Amniotic epithelial cell (primary cell): Measurements from ENCODE around the gene CDA.
A peak's percentile ranks its signal among the peaks of the same experiment; 100 is the strongest.

Experiments
- DNase-seq: peaks from one replicate; pipeline ENCODE4 v3.0.0-alpha.2; 2010; ENCODE audit warnings: low read depth

CDA gene

GRCh38 chr1:20615946-20616846 lies 27.3 kb downstream of the CDA start:
- DNase-seq = no peak

DNA sequence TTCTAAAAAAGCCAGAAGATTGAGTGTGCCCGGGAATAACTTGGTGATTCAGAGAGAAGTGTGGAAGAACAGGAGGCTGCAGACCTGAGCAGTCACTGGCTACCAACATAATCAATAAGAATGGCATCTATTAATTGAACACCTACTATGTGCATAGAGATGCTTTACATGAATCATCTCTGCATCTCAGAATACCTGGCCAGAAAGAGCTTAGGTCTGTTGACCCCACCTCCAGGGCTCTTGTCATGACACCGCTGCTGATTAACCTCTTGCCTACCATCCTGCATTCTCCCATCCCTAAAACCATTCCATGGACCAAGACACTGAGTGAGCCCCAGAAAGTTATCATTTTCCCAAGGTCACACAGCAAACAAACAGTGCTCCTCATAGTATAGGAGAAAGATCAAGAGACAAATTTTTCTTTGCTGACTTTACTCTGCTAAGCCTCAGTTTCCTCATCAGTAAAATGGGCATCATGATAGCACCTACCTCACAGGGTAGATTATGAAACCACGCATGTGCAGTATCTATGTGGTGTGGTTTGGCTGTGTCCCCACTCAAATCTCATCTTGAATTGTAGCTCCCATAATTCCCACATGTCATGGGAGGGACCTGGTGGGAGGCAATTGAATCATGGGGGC lies 28.1 kb downstream of the CDA start:
- DNase-seq = peak; percentile 40

DNA sequence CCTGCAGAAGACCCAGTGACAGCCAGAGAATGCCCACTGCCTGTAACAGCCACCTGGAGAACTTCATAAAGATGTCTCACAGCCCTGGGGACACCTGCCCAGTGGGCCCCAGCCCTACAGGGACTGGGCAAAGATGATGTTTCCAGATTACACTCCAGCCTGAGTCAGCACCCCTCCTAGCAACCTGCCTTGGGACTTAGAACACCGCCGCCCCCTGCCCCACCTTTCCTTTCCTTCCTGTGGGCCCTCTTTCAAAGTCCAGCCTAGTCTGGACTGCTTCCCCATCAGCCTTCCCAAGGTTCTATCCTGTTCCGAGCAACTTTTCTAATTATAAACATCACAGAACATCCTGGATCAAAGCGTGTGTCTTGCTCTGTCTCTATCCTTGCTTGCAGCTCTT lies 29.7 kb downstream of the CDA start:
- no peak for DNase-seq

DNA sequence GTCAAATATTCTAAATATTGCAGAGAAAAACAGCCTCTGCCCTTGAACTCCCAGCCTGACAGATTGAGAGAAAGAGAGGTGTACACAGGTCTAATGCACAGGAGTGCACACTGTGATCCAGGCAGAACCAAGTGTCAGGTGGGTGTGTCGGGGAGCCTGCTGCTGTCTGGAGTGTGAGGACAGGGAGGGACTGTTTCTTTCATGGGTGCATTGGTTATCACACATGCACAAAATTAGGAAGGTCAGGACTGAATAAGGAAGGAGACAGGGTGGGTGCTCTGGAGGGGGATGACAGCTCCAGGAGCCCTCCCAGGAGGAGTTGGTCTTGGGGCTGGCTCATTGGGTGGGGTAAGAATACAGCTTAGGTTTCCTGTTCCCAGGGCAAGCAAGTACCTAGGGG lies 31.1 kb downstream of the CDA start:
- DNase-seq = no peak

DNA sequence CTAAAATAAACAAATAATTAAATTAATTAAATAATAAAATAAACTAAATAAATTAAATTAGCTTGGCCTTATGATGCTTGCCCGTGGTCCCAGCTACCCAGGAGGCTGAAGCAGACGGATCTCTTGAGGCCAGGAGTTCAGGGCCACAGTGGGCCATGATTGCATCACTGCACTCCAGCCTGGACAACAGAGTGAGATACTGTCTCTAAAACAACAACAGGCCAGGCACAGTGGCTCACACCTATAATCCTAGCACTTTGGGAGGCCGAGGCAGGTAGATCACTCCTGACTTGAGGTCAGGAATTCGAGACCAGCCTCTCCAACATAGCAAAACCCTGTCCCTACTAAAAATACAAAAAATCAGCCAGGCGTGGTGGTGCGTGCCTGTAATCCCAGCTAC lies 32.1 kb downstream of the CDA start:
- no peak for DNase-seq

- DNase-seq = no peak
These were observed 35.8 kb downstream of the CDA start for GRCh38 chr1:20624709-20625108.

GRCh38 chr1:20625176-20626097 lies 36.5 kb downstream of the CDA start:
- no peak for DNase-seq

DNA sequence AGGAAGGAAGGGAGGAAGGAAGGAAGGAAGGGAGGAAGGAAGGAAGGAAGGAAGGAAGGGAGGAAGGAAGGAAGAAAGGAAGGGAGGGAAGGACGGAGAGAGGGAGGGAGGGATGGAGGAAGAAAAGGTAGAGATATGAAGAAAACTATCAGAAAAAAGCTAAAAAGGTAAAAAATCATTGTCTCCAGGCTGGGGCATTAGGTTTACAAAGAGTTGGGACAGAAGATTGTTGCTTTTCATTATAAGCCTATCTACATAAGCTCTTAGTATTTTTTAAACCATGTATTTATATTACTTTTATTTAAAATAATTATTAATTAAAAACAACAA lies 37.2 kb downstream of the CDA start:
- no peak for DNase-seq

GRCh38 chr1:20626524-20626923 lies 37.6 kb downstream of the CDA start:
- no peak for DNase-seq

DNA sequence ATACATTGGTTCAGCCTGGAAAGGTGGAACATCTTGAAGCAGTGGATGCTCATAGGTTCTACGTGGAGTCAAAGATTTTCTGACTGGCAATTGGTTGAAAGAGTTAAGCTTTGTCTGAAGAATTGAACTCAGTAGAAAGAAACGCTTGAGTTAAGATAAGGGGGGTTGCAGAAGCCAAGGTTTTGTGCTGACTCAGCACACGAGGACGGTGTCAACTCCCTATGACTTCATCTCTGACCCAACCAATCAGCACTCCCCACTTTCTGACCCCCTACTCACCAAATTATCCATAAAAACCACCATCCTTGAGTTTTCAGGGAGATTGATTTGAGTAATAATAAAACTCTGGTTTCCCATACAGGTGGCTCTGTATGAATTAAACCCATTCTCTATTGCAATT lies 41.8 kb downstream of the CDA start:
- DNase-seq = no peak

- no peak for DNase-seq
These were observed 43.5 kb downstream of the CDA start for GRCh38 chr1:20632386-20632785.

DNA sequence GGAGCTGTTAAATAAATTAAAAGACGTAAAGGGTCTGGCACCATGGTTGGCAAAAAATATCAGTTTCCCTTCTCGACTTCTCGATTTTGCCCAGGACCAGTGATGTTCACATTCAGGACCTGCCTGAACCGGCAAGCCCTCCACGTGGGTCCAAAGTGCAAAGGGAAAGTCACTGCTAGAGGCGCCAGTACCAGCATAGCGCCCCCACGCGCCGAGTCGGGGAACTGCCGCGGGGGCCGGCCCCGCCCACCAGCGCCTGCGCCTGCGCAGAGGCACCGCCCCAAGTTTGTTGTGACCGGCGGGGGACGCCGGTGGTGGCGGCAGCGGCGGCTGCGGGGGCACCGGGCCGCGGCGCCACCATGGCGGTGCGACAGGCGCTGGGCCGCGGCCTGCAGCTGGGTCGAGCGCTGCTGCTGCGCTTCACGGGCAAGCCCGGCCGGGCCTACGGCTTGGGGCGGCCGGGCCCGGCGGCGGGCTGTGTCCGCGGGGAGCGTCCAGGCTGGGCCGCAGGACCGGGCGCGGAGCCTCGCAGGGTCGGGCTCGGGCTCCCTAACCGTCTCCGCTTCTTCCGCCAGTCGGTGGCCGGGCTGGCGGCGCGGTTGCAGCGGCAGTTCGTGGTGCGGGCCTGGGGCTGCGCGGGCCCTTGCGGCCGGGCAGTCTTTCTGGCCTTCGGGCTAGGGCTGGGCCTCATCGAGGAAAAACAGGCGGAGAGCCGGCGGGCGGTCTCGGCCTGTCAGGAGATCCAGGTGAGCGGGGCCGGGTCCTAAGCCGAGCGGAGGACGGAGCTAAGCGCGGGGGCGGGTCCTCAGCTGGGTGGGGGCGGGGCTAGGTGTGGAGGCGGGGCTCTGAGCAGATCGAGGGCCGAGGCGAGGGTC lies 44.5 kb downstream of the CDA start, which contains the start of gene PINK1:
Gene PINK1, plus strand, starts transcription at position 269 of the 875 bp plus-strand sequence. Its CDS starts 91 bp downstream, at position 360.
- peak; percentile 49 for DNase-seq

DNA sequence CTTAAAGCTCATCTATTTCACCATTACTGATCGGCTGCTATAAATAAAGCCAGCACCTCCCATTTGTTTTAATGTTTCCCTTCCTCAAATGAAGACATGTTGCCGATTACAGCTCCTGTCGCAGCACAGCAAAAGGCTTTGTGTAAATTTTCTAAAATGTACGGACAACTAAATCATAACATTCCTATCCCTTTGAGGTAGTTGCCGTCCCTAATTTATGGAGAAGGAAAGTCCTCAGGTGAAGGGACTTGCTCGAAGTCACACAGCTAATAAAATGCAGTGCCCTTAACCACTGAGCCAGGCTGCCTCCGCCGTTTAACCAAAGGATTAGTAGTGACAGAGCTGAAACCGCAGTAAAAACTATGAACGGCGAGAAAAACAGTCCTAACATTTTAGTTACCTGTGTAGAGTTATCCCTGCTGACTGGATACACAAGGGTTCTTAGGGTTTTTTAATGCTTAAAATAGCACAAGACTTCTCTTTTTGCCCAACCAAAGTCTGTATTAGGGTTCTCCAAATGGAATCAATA lies 45.2 kb downstream of the CDA start:
- DNase-seq = no peak

GRCh38 chr1:20634594-20635084 lies 45.7 kb downstream of the CDA start:
- peak; percentile 23 for DNase-seq

GRCh38 chr1:20636785-20637347 lies 48.0 kb downstream of the CDA start:
- no peak for DNase-seq

DNA sequence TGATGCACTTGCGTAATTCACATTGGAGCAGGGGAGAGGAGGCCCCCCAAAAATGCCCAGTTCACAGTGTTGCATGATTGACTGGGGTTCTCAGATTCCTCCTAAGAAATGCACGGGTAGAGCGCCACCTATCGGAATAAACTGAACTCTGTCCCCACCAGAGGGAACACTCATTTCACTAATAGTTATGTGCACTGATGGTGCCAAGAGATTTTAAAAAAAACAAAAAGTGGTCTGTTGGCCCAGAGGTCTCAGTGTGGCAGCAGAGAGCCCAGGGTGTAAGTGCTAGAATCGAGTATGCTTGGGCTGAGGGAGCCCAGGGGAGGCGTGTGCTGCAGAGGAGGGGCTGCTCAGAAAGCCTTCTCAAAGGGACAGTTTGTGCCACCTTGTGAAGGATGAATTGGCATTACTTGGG lies 51.3 kb downstream of the CDA start:
- peak; percentile 47 for DNase-seq

GRCh38 chr1:20641975-20642374 lies 53.1 kb downstream of the CDA start:
- no peak for DNase-seq

DNA sequence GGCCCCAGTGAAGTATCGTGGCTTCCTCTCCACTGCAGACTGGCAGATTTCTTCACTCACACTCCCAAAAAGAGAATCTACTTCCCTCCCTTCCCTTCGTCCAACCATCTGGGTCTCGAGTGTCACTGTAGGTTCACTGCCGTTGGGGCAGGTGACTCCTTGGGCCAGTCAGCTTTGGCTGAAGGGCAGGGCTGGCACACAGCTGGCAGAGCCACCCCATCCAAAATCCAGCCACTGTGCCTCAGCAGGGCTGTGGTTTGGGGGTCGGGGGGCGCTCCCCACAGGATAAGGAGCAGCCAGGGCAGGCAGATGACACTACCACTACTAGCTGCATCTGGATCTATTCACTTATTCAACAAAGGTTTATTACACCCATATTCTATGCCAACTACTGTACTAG lies 54.2 kb downstream of the CDA start:
- DNase-seq = no peak

GRCh38 chr1:20644416-20644815 lies 55.5 kb downstream of the CDA start:
- DNase-seq = no peak

DNA sequence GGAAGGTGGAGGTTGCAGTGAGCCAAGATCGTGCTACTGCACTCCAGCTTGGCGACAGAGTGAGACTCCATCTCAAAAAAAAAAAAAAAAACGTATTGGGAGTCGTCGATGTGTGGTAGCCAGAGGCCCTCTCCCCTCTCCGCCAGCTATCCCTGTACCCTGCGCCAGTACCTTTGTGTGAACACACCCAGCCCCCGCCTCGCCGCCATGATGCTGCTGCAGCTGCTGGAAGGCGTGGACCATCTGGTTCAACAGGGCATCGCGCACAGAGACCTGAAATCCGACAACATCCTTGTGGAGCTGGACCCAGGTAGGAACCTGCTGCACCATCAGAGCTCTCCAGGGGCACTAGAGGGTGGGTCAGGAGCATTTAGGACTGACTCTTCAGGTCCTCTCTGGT lies 56.5 kb downstream of the CDA start:
- no peak for DNase-seq

DNA sequence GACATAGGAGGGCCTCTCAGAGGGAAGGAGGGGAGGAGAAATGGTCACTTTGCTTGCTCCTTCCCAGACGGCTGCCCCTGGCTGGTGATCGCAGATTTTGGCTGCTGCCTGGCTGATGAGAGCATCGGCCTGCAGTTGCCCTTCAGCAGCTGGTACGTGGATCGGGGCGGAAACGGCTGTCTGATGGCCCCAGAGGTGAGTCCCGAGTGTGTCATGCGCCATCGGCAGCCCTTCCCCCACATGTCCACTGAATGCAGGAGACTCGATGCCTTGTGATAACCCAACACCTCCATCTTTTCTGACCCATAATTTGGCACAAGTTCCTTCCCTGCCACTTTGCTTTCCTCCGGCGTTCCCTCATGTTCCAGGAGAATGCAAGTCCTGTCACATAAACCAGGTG lies 59.5 kb downstream of the CDA start:
- DNase-seq = no peak
